WERI-Rb-1 (cell line): ENCODE data around the gene APP.

Experiments
- DNase-seq: peaks from one replicate; pipeline ENCODE4 v3.0.0-alpha.2; 2020
- H3K27ac ChIP-seq: fragments of 250-450 bp; sonication (Bioruptor Pico); 2 replicates; pipeline ENCODE4 v1.5.1; 2020; ENCODE audit warnings: mild to moderate bottlenecking, moderate library complexity
- H3K27me3 ChIP-seq: fragments of 250-450 bp; sonication (Bioruptor Pico); 2 replicates; pipeline ENCODE4 v1.5.1; 2021; ENCODE audit warnings: mild to moderate bottlenecking, low read depth, moderate library complexity; ENCODE audit not compliant: insufficient read depth, severe bottlenecking
- H3K36me3 ChIP-seq: fragments of 250-450 bp; sonication (Bioruptor Pico); 2 replicates; pipeline ENCODE4 v1.5.1; 2020; ENCODE audit warnings: mild to moderate bottlenecking, moderate library complexity
- H3K4me3 ChIP-seq: 2 replicates; pipeline ENCODE4 v1.5.1; 2011; ENCODE audit warnings: low read depth, mild to moderate bottlenecking, control low read depth, low read length
- H3K9me3 ChIP-seq: fragments of 250-450 bp; sonication (Bioruptor Pico); 2 replicates; pipeline ENCODE4 v1.5.1; 2021; ENCODE audit warnings: mild to moderate bottlenecking, moderate library complexity; ENCODE audit not compliant: severe bottlenecking
- CTCF ChIP-seq: IDR thresholded peaks from 2 replicates; pipeline ENCODE4 v1.5.1; 2011; ENCODE audit warnings: low read depth, mild to moderate bottlenecking, control low read depth, inconsistent platforms, low read length

Gene APP

DNA sequence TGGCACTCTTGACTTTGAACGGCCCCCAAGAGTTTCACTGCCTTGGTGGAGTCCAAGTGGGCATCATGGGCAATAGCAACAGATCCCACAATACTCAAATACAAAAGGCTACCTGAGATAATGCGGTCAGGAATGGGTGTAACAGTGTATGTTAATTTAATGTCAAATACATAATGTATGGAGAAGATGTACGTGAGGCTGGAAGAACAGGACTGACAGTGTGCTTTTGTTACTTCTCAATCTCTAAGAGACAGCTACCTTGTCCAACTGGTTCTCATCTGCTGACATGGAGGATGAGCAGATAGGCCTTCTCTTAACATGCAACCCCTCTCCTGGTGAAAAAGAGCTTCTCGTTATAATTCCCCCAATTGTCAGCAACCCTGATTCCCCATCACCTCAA is 167.2 kb downstream of the APP start:
- H3K9me3 ChIP-seq, result no peaks in the 10 kb centered on the region
- H3K4me3 ChIP-seq, result no peak overlapping the region
- peaks cover 34% of the 10 kb centered on the region for H3K36me3 ChIP-seq
- no peak for DNase-seq
- H3K27me3 ChIP-seq, result no peaks in the 10 kb centered on the region
- TF ChIP-seq CTCF, result no peak
- H3K27ac ChIP-seq, result no peak overlapping the region

DNA sequence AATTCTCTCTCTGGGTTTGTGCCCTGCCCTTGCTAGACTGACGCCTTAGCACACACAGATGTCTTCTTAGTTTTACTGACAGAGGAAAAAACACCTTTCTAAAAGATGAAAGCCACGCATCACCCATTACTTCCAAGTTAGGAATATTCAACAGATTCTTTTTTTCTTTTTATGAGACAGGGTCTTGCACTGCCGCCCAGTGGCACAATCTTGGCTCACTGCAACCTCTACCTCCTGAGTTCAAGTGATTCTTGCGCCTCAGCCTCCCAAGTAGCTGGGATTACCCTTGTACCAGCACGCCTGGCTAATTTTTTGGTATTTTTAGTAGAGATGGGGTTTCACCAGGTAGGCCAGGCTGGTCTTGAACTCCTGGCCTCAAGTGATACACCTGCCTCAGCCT is 169.2 kb downstream of the APP start:
- Histone ChIP-seq H3K27ac (no peak overlapping the region), H3K9me3 (no peaks in the 10 kb centered on the region), H3K36me3 (peaks cover 47% of the 10 kb centered on the region), H3K4me3 (no peak overlapping the region), H3K27me3 (no peaks in the 10 kb centered on the region)
- DNase-seq, result no peak
- no peak for TF ChIP-seq CTCF

DNA sequence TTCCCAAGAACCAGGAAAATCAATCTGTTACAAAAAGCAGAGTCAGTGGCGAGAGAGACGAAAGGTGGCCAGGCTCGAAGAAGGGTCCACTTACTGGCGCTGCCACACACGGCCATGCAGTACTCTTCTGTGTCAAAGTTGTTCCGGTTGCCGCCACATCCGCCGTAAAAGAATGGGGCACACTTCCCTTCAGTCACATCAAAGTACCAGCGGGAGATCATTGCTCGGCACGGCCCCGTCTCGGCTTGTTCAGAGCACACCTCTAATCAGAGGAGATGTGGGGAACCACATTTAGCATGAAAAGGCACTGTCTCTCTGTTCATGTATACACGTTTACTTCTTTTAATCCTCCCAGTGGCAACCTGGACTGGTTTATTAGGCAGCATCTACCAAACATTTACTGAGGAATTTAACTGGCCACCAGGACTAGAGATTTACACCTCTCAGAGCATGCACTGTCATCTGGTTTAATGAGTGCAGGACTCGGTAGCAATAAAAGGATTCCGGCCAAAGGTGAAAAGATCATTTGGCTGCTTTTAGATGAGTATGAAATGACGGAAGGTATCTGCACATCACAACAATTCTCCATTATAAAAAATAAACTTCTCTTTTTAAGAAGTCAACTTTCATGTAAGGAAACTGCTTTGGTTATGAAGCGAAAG is 170.5 kb downstream of the APP start:
- H3K27me3 ChIP-seq, result no peaks in the 10 kb centered on the region
- TF ChIP-seq CTCF, result no peak
- no peak overlapping the region for H3K4me3 ChIP-seq
- no peaks in the 10 kb centered on the region for H3K9me3 ChIP-seq
- no peak for DNase-seq
- H3K36me3 ChIP-seq, result peaks cover 47% of the 10 kb centered on the region
- H3K27ac ChIP-seq, result no peak overlapping the region

GRCh38 chr21:25997788-25998611 is 172.6 kb downstream of the APP start:
- Histone ChIP-seq H3K27me3 (no peaks in the 10 kb centered on the region), H3K36me3 (peaks cover 45% of the 10 kb centered on the region), H3K4me3 (no peak overlapping the region), H3K9me3 (no peaks in the 10 kb centered on the region), H3K27ac (no peak overlapping the region; the same call in 1 of the 2 replicates)
- no peak for TF ChIP-seq CTCF
- peak; percentile 73 for DNase-seq

GRCh38 chr21:25995278-25995677 is 175.3 kb downstream of the APP start:
- peaks cover 41% of the 10 kb centered on the region for H3K36me3 ChIP-seq
- no peak overlapping the region for H3K4me3 ChIP-seq
- no peak overlapping the region for H3K27ac ChIP-seq
- H3K27me3 ChIP-seq, result no peaks in the 10 kb centered on the region
- H3K9me3 ChIP-seq, result no peaks in the 10 kb centered on the region
- TF ChIP-seq CTCF, result no peak
- DNase-seq, result no peak
